Measurements from ENCODE around the gene OTOF. TPM values are rescaled to one million over a fixed set of nuclear protein-coding genes. Genes with fewer than 3 reads are reported as not detected.

The OTOF gene
- total and polyA plus RNA-seq, 9 of the 15 experiments (the other 6 are each of a cell fraction or from before 2014, with no cell fraction given), result 0.03 to 0.11 (median 0.06) TPM; not detected in 5

GRCh38 chr2:26483516-26483915 lies 5.6 kb upstream of the OTOF start:
- H3K9me1 ChIP-seq (ENCODE audit: control insufficient read depth, insufficient read depth, low read length), result no peaks in the 10 kb centered on the region
- ChIA-PET POLR2A (interaction anchor here (0.8 kb wide), 1 partner anchor 135 kb away, joined by 3 read pairs; no protein-coding TSS in a partner anchor), CTCF (ENCODE audit: low intra/inter-chr PET ratio) (no interaction called here)
- peaks cover 0 to 16% of the 10 kb centered on the region in 2 experiments; a peak in 2 of 5 replicates for H3K4me1 ChIP-seq (replicated peaks in 1 of 2; ENCODE audit: control insufficient read depth in 2 of 2, insufficient read depth in 2 of 2, low read length in 2 of 2)
- no peak overlapping the region for H3K27ac ChIP-seq (ENCODE audit: extremely low read depth, low read depth, low read length)
- intact Hi-C loops (cut with micrococcal nuclease), result no loop called here
- no peaks in the 10 kb centered on the region for H4K20me1 ChIP-seq (replicated peaks; ENCODE audit: control insufficient read depth, insufficient read depth, low read length)
- no peak overlapping the region for H3K4me2 ChIP-seq (ENCODE audit: insufficient read depth, low read length)
- no TSS peak for BruUV-seq (replicated peaks)
- H3K4me3 ChIP-seq, result no peak overlapping the region
- WGBS (ENCODE audit: insufficient coverage, low coverage, missing lambda C conversion rate), result 4% methylated on average over 11 of the region's 11 CpGs
- in situ Hi-C loops (cut with MboI), result no loop called here
- no peak for DNase-seq (ENCODE audit: extremely low read depth in 1 of 4, low spot score in 3 of 4)
- no peak for ATAC-seq
- no peak for FAIRE-seq
- H3K27me3 ChIP-seq (ENCODE audit: control insufficient read depth in 2 of 2, insufficient read depth in 2 of 2, low read length in 2 of 2), result peaks cover 2 to 39% of the 10 kb centered on the region in 2 experiments; a peak in 3 of 5 replicates
- H2AFZ ChIP-seq (ENCODE audit: low read depth, low read length), result no peak overlapping the region
- no peaks in the 10 kb centered on the region; the same call in 1 of the 2 replicates for H3K9me3 ChIP-seq (replicated peaks; ENCODE audit: control insufficient read depth, insufficient read depth, low read depth, low read length)
- H3K79me2 ChIP-seq (ENCODE audit: control insufficient read depth, insufficient read depth, low read length), result no peaks in the 10 kb centered on the region
- peak overlapping the region in 1 of 2 experiments; percentile 12; a peak in 1 of 4 replicates for H3K9ac ChIP-seq (ENCODE audit: insufficient read depth in 1 of 2, low read depth in 2 of 2, low read length in 2 of 2)
- no peaks in the 10 kb centered on the region for H3K36me3 ChIP-seq (ENCODE audit: control insufficient read depth, insufficient read depth, low read length)
- no peak for TF ChIP-seq ZNF766 (CRISPR knock-in tag; conservative IDR thresholded peaks at IDR 0.05)
- TF ChIP-seq HBP1 (CRISPR knock-in tag; IDR thresholded peaks at IDR 0.05), result no peak
- no peak for TF ChIP-seq ATF7 (IDR thresholded peaks at IDR 0.05)
- no peak for TF ChIP-seq RBM17 (IDR thresholded peaks at IDR 0.05; ENCODE audit: borderline replicate concordance, low read depth, low read length)
- no peak for TF ChIP-seq U2AF2 (optimal IDR thresholded peaks at IDR 0.05; ENCODE audit: low read depth, low read length)
- no peak for TF ChIP-seq ZBTB2 (IDR thresholded peaks at IDR 0.05)
- no peak for TF ChIP-seq KHSRP (IDR thresholded peaks at IDR 0.05)
- no peak for TF ChIP-seq ZFP36 (IDR thresholded peaks at IDR 0.05; ENCODE audit: low read depth, low read length, partially characterized antibody)
- TF ChIP-seq ELK3 (CRISPR knock-in tag; IDR thresholded peaks at IDR 0.05), result no peak
- no peak for TF ChIP-seq SREBF2 (CRISPR knock-in tag; IDR thresholded peaks at IDR 0.05)
- TF ChIP-seq ZNF589 (CRISPR knock-in tag; IDR thresholded peaks at IDR 0.05; ENCODE audit: low read depth), result no peak
- TF ChIP-seq MTA3 (IDR thresholded peaks at IDR 0.05; ENCODE audit: borderline replicate concordance), result no peak
- TF ChIP-seq SNIP1 (IDR thresholded peaks at IDR 0.05; ENCODE audit: low read depth), result no peak
- TF ChIP-seq SRSF9 (IDR thresholded peaks at IDR 0.05; ENCODE audit: borderline replicate concordance, low read depth, low read length), result no peak
- no peak for TF ChIP-seq NR2C1 (IDR thresholded peaks at IDR 0.05)
- no peak for TF ChIP-seq NR2C1 (tag; IDR thresholded peaks at IDR 0.05)
- TF ChIP-seq MYC (IDR thresholded peaks at IDR 0.05; ENCODE audit: low read depth, low read length), result no peak
- no peak for TF ChIP-seq MYC (CRISPR knock-in tag; IDR thresholded peaks at IDR 0.05; ENCODE audit: borderline replicate concordance, low read depth)
- no peak for TF ChIP-seq NFATC3 (IDR thresholded peaks at IDR 0.05)
- TF ChIP-seq MITF (IDR thresholded peaks at IDR 0.05), result no peak
- TF ChIP-seq ZBTB1 (CRISPR knock-in tag; IDR thresholded peaks at IDR 0.05; ENCODE audit: borderline replicate concordance, low read depth), result no peak
